HEK293 (cell line): Measurements from ENCODE around the gene ADAM8.

ENCODE experiments used
- CTCF ChIP-seq: fragments of 450-650 bp; formaldehyde crosslinking; IDR thresholded peaks from 2 replicates; pipeline ENCODE4 v1.5.1; 2016; ENCODE audit warnings: missing biosample characterization, missing genetic modification characterization
- ELK4 ChIP-seq: IDR thresholded peaks from 2 replicates; pipeline ENCODE4 v1.6.1; 2011; ENCODE audit warnings: mild to moderate bottlenecking, low read depth, low read length, borderline replicate concordance
- INSM2 ChIP-seq: fragments of 450-650 bp; formaldehyde crosslinking; IDR thresholded peaks from 2 replicates; pipeline ENCODE4 v1.5.1; 2016; ENCODE audit warnings: missing biosample characterization, missing genetic modification characterization
- KLF1 ChIP-seq: fragments of 450-650 bp; formaldehyde crosslinking; IDR thresholded peaks from 2 replicates; pipeline ENCODE4 v1.5.1; 2016; ENCODE audit warnings: missing biosample characterization, missing genetic modification characterization
- OVOL3 ChIP-seq: fragments of 450-650 bp; formaldehyde crosslinking; IDR thresholded peaks from 2 replicates; pipeline ENCODE4 v1.5.1; 2016; ENCODE audit warnings: missing biosample characterization, missing genetic modification characterization
- REST ChIP-seq: fragments of 450-650 bp; formaldehyde crosslinking; IDR thresholded peaks from 2 replicates; pipeline ENCODE4 v1.5.1; 2016; ENCODE audit warnings: missing biosample characterization, missing genetic modification characterization
- ZNF175 ChIP-seq: fragments of 450-650 bp; formaldehyde crosslinking; IDR thresholded peaks from 2 replicates; pipeline ENCODE4 v1.5.1; 2016; ENCODE audit warnings: missing biosample characterization, missing genetic modification characterization
- ZNF274 ChIP-seq, 2 experiments: fragments of 200-500 bp in 1 of 2; fragments of 450-650 bp in 1 of 2; sonication (Bioruptor generic) in 1 of 2; formaldehyde crosslinking in 1 of 2; IDR thresholded peaks; 2 replicates each; pipeline versions ENCODE4 v1.5.1 to v1.6.1; 2014 to 2016; ENCODE audit warnings: borderline replicate concordance in 1 of 2, inconsistent platforms in 1 of 2, low read length in 1 of 2, missing biosample characterization in 1 of 2, missing genetic modification characterization in 1 of 2
- ZNF292 ChIP-seq: fragments of 450-650 bp; formaldehyde crosslinking; IDR thresholded peaks from 2 replicates; pipeline ENCODE4 v1.5.1; 2016; ENCODE audit warnings: low read depth, missing biosample characterization, missing genetic modification characterization, borderline replicate concordance
- ZNF510 ChIP-seq: fragments of 450-650 bp; formaldehyde crosslinking; IDR thresholded peaks from 2 replicates; pipeline ENCODE4 v1.5.1; 2018; ENCODE audit warnings: mild to moderate bottlenecking, missing genetic modification characterization, missing biosample characterization; ENCODE audit not compliant: insufficient replicate concordance

GRCh38 chr10:133280391-133281059 is 3.9 kb upstream of the ADAM8 start:
- TF ChIP-seq ZNF274 (IDR thresholded peaks at IDR 0.05; ENCODE audit: low read length) (no peak), ZNF274 (tag by site-specific recombination; IDR thresholded peaks at IDR 0.05; ENCODE audit: borderline replicate concordance) (no peak), ZNF292 (no peak), ZNF510 (tag by site-specific recombination) (no peak), CTCF (tag by site-specific recombination) (no peak), REST (no peak), OVOL3 (tag by site-specific recombination) (no peak), ELK4 (no peak), KLF1 (tag by site-specific recombination) (no peak), INSM2 (tag by site-specific recombination) (no peak), ZNF175 (tag by site-specific recombination) (no peak)
